Smooth muscle cell (in vitro differentiated cells): ENCODE data around the gene FOXG1. TPM values are rescaled to one million over a fixed set of nuclear protein-coding genes. Genes with fewer than 3 reads are reported as not detected.

Experiments
- DNase-seq: peaks from one replicate; lab custom pipeline; 2025; ENCODE audit not compliant: unreplicated experiment; lab: John Stamatoyannopoulos, UW
- H2AFZ ChIP-seq: fragments of 200-600 bp; sonication (generic); 2 replicates; pipeline ENCODE4 v1.6.0; 2016; ENCODE audit warnings: antibody characterized with exemption, low read depth, mild to moderate bottlenecking
- H3F3A ChIP-seq: fragments of 200-600 bp; sonication (generic); 2 replicates; pipeline ENCODE4 v1.6.0; 2017; ENCODE audit warnings: antibody characterized with exemption, low read depth
- H3K27ac ChIP-seq: fragments of 200-600 bp; sonication (generic); 2 replicates; pipeline ENCODE4 v1.5.1; 2016; ENCODE audit warnings: low read depth, mild to moderate bottlenecking
- H3K27me3 ChIP-seq: fragments of 200-600 bp; sonication (generic); 2 replicates; pipeline ENCODE4 v1.6.1; 2016; ENCODE audit warnings: low read depth, mild to moderate bottlenecking
- H3K36me3 ChIP-seq: fragments of 200-600 bp; sonication (generic); 2 replicates; pipeline ENCODE4 v1.5.1; 2016; ENCODE audit warnings: low read depth
- H3K4me1 ChIP-seq: fragments of 200-600 bp; sonication (generic); 2 replicates; pipeline ENCODE4 v1.5.1; 2016; ENCODE audit warnings: low read depth
- H3K4me2 ChIP-seq: fragments of 200-600 bp; sonication (generic); 2 replicates; pipeline ENCODE4 v1.6.0; 2016; ENCODE audit warnings: mild to moderate bottlenecking
- H3K4me3 ChIP-seq: fragments of 200-600 bp; sonication (generic); 2 replicates; pipeline ENCODE4 v1.5.1; 2016; ENCODE audit warnings: mild to moderate bottlenecking
- H3K79me2 ChIP-seq: fragments of 200-600 bp; sonication (generic); 2 replicates; pipeline ENCODE4 v1.6.0; 2016; ENCODE audit warnings: low read depth, mild to moderate bottlenecking
- H3K9ac ChIP-seq: fragments of 200-600 bp; sonication (generic); 2 replicates; pipeline ENCODE4 v1.6.0; 2016; ENCODE audit warnings: low read depth
- H3K9me3 ChIP-seq: fragments of 200-600 bp; sonication (generic); replicated peaks from 2 replicates; pipeline ENCODE4 v1.5.1; 2016; ENCODE audit warnings: low read depth
- H4K20me1 ChIP-seq: fragments of 200-600 bp; sonication (generic); 2 replicates; pipeline ENCODE4 v1.6.0; 2016; ENCODE audit warnings: low read depth
- CTCF ChIP-seq: fragments of 200-600 bp; sonication (generic); IDR thresholded peaks from 2 replicates; pipeline ENCODE4 v1.5.1; 2017; ENCODE audit warnings: borderline replicate concordance, mild to moderate bottlenecking, antibody characterized with exemption; ENCODE audit not compliant: insufficient read depth, poor library complexity, severe bottlenecking
- WGBS: methylation state at CpG from one replicate; pipeline ENCODE4 v1.1.7; 2016; ENCODE audit warnings: low lambda C conversion rate; 5-methylcytosine and 5-hydroxymethylcytosine counted together
- polyA plus RNA-seq: library from polyadenylated mRNA; unstranded; fragments of >200 nt; fragmentation: Nextera tagmentation; extraction: Ambion mirVana; gene quantifications from 2 replicates; pipeline ENCODE4 v1.2.1, GENCODE V29; 2016
- total RNA-seq: library from RNA; depleted of rRNA; stranded (reverse); fragments of >200 nt; gene quantifications from 2 replicates; pipeline ENCODE4 v1.2.3, GENCODE V29; 2014

The FOXG1 gene
- total and polyA plus RNA-seq, 2 experiments from 2014 or later = not detected

- H3K4me2 ChIP-seq = peak overlapping the region; percentile 62
- 4% methylated on average over 18 of the region's 18 CpGs for WGBS
- H3K4me3 ChIP-seq = no peak overlapping the region
- no peak for DNase-seq
- no peaks in the 10 kb centered on the region for H4K20me1 ChIP-seq
- H3K9ac ChIP-seq = no peak overlapping the region
- H3K9me3 ChIP-seq = no peaks in the 10 kb centered on the region
- no peak overlapping the region for H3K27ac ChIP-seq
- H2AFZ ChIP-seq = no peak overlapping the region
- TF ChIP-seq CTCF = no peak
- peaks cover 80% of the 10 kb centered on the region for H3K27me3 ChIP-seq
- H3F3A ChIP-seq = no peaks in the 10 kb centered on the region
- H3K4me1 ChIP-seq = peaks cover 23% of the 10 kb centered on the region
- H3K36me3 ChIP-seq = no peaks in the 10 kb centered on the region
- no peaks in the 10 kb centered on the region for H3K79me2 ChIP-seq
Observed at GRCh38 chr14:28756269-28756883, 10.2 kb upstream of the FOXG1 start.

- TF ChIP-seq CTCF = peak; percentile 60
- peak overlapping the region; percentile 62 for H3K4me2 ChIP-seq
- no peak overlapping the region for H3K27ac ChIP-seq
- H3F3A ChIP-seq = no peaks in the 10 kb centered on the region
- H3K27me3 ChIP-seq = peaks cover 86% of the 10 kb centered on the region
- H3K9me3 ChIP-seq = no peaks in the 10 kb centered on the region
- H4K20me1 ChIP-seq = no peaks in the 10 kb centered on the region
- H3K4me1 ChIP-seq = peaks cover 23% of the 10 kb centered on the region
- no peaks in the 10 kb centered on the region for H3K79me2 ChIP-seq
- H3K36me3 ChIP-seq = no peaks in the 10 kb centered on the region
- DNase-seq = no peak
- 2% methylated on average over 23 of the region's 23 CpGs for WGBS
- H3K4me3 ChIP-seq = no peak overlapping the region
- no peak overlapping the region for H2AFZ ChIP-seq
- no peak overlapping the region for H3K9ac ChIP-seq
Observed at GRCh38 chr14:28756884-28757570, 9.6 kb upstream of the FOXG1 start.

GRCh38 chr14:28757786-28758185, 8.8 kb upstream of the FOXG1 start:
- Histone ChIP-seq H4K20me1 (no peaks in the 10 kb centered on the region), H3K4me3 (no peak overlapping the region), H3K36me3 (no peaks in the 10 kb centered on the region), H3K27ac (no peak overlapping the region), H2AFZ (no peak overlapping the region), H3K79me2 (no peaks in the 10 kb centered on the region), H3F3A (no peaks in the 10 kb centered on the region), H3K4me2 (no peak overlapping the region), H3K4me1 (peaks cover 23% of the 10 kb centered on the region), H3K27me3 (peaks cover 94% of the 10 kb centered on the region), H3K9ac (no peak overlapping the region), H3K9me3 (no peaks in the 10 kb centered on the region)
- DNase-seq = no peak
- 18% methylated on average over 7 of the region's 7 CpGs for WGBS
- TF ChIP-seq CTCF = no peak
